Stimulated activated naive CD4-positive, alpha-beta T cell (primary cell): Measurements from ENCODE around the gene FAM168B.
"Not testable (repeated sequence)": the region's sequence is repeated elsewhere in the genome, so short reads cannot be mapped to it uniquely, and the experiment has no call there.

Source experiments
- DNase-seq, 6 experiments: peaks; one replicate each; lab custom pipeline; 2025; lab: John Stamatoyannopoulos, UW

FAM168B gene, protein sequence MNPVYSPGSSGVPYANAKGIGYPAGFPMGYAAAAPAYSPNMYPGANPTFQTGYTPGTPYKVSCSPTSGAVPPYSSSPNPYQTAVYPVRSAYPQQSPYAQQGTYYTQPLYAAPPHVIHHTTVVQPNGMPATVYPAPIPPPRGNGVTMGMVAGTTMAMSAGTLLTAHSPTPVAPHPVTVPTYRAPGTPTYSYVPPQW

DNA sequence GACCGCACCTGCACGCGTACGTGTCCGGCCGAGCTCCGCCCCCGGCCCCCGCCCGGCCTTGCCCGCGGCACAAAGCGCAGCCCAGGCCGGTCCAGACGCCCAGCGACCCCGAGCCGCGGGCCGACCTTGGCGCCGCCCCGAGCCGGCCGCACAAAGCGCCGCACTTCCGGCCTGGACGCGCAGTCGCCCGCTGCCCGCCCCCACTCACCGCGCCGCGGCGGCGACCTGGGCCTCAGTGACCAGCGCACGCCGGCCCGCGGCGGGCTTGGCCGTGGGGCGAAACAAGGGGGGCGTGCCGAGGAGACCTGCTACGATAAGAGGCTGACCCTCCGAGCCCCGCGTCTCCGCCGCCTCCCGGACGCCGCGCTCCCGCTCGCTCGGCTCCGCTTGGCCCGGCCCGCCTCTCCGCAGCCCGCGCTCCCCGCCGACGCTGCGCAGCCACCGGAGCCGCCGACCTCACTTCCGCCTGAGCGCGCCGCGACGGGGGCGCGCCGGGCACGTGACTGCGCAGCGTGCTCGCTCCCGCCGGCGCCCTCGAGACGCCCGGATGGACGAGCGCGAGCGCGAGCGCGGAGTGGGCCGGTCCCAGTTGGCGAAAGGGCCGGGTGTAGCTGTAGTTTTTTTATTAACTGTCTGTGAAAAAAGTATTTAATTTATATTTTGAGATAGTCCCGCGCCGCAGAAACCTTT lies at the start of gene FAM168B:
FAM168B (minus strand) TSS at position 455 of the 690 bp plus-strand sequence. CDS start 10,814 bp downstream, outside the sequence.
- peak; percentile 76 to 92 (median 86) for DNase-seq

DNA sequence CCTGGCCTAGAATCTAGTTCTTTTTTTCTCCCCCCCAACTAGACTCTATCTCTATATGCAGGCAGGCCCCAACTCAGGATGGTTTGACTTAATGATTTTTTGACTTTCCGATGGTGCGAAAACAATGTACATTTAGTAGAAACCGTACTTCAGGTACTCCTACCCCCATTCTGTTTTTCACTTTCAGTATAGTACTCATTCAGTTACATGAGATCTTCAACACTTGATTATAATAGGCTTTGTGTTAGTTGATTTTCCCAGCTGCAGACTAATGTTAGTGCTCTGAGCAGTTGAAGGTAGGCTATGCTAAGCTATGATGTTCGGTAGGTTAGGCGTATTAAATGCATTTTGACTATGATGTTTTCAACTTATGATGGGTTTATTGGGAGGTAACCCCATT lies 49.6 kb upstream of the FAM168B start:
- no peak for DNase-seq

DNA sequence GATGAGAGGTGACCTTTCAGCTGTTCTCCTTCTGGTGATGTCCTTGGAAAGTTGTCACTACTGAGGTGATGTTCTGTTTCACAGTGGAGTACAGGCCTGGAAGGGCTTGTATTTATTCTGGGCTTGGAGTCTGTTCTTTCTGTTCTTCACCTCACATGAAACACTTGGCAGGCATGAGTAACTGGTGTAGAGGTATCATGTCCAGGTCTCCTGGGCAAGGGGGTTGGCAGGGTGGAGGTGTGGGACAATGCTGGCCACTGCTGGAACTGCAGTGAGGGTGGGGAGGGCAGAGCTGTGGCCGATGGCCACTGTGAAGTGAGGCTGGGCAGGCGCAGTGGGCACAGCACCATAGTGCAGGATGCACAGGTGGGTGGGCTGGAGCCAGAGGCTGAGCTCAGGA lies 47.3 kb upstream of the FAM168B start:
- DNase-seq = no peak

DNA sequence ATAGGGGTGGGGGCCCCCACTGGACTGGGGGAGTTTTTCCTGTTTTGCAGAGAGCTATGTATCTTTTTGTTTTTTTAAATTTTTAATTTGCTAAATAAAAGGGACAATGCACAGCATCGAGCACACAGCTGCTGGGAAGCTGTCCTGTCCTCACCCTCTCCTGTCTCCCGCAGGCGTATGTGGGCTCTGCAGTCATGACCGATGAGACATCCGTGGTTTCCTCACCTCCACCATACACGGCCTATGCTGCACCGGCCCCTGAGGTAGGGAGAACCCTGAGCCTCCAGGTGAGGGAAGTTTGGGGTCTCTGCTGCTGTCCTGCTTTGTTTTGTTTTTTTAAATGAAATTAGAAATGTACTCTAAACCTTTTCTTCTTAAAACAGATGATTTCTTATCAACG lies 39.5 kb upstream of the FAM168B start:
- DNase-seq = no peak

DNA sequence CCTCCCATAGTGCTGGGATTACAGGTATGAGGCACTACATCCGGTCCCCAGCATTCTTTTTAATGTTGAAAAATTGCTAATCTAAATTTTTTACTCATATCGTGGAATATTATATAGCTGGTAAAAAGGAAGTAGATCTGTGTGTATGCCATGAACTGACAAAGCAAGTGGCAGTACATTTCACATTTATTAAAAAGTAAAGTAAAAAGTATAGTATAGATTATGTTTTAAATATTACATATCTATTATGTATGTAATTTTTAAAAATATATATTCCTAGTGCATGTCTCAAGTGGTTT lies 37.0 kb upstream of the FAM168B start:
- no peak for DNase-seq

DNA sequence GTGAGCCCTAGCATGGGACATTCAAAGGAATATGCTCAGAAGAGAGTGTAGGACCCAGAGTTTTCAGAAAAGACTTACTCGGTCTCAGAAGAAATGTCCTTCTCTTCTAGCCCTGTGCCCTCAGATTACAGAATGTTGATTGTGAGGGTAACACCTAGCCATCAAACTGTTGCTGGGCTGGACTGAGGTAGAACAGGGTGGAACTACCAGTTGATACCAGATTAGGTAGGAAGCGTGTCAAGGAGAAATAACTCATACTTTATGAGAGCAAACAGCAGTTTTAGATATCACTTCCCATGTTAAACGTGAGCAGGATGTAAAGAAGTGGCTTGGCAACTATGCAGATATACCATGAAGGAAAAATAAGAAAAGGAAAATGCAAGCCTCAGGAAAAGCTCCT lies 34.7 kb upstream of the FAM168B start:
- no peak for DNase-seq

DNA sequence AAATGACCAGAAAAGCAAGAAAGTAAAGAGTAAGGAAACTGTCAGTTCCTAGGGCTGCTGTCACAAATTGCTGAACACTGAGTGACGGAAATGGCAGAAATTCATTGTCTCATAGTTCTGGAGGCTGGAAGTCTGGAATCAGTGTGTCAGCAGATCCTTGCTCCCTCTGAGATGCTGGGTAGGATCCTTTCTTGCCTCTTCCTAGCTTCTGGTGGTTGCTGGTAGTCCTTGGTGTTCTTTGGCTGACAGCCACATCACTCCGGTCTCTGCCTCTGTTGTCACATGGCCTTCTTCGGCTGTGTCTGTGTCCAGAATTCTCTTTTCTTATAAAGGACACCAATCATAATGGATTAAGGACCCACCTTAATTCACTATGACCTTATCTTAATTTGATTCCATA lies 33.8 kb upstream of the FAM168B start:
- DNase-seq = no peak

DNA sequence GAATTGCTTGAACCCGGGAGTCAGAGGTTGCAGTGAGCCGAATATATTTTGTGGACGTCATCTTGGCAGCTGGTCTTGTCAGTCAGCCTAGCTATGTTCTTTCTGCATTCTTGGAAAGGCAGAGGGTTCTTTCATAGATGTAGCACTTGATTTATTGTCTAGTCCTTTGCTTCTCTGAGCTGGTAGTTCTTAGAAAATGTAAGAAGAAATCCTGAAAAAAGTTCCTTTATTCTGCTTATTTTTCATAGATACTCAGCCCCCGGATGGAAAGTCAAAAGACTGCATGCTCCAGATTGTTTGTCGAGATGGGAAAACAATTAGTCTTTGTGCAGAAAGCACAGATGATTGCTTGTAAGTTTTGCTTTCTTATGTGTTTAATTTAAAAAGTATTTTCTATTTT lies 33.2 kb upstream of the FAM168B start:
- DNase-seq = no peak

DNA sequence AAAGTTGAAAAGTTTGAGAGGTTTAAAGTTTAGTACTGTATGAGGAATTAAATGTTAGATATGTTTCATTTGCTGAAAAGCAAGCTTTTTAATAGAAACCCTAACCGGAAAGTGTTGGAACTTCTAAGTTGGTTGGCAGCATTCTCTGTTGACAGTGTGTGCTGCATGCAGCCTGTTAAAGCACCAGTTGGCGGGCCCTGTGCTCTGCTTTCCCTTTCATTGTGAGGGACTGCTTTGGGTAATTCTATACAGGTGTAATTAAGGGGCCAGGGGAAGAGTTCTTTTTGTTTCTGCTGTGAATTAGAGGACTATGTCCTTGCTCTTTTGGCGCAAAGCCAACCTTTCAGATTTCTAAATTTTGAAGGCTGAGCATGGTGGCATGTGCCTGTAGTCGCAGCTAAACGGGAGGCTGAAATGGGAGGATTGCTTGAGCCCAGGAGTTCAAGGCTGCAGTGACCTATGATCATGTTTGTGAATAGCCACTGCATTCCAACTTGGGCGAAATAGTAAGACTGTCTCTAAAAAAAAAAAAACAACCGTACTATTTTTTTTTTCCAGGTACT lies 32.0 kb upstream of the FAM168B start:
- DNase-seq = no peak

DNA sequence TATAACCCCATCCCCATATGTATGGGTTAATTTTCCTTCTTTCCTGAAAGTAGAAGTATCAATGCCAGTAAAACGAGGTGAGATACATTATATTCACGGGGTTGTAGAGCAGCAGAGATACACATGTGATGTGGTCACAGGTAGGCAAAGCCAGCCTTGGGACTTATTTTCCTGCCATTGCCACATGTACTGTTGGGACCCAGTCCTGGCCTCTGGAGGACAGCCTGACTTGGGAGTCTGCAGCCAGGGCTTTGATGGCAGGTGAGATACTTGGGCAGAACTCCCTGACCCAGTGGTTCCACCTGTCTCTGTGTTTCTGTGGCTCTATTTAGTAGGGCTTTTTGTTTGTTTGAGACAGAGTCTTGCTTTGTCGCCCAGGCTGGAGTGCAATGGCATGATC lies 29.9 kb upstream of the FAM168B start:
- no peak for DNase-seq

DNA sequence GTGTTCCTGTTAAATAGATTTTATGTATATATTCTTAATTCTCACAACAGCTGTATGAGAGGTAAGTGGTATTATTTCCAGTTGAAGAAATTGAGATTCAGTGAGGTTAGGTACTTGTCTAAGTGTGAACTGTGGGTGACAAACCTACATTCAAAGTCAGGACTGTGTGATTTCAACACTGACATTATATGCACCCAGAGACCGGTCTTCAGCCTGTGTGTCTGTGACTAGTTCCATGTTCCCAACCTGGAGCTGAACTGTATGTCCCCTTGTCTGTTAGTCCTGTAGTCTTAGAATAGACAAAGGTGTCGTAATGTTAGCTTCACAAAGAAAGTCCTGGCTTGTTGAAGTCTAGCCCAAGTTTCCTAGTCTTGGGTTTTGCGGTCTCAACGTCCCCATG lies 29.2 kb upstream of the FAM168B start:
- no peak for DNase-seq

DNA sequence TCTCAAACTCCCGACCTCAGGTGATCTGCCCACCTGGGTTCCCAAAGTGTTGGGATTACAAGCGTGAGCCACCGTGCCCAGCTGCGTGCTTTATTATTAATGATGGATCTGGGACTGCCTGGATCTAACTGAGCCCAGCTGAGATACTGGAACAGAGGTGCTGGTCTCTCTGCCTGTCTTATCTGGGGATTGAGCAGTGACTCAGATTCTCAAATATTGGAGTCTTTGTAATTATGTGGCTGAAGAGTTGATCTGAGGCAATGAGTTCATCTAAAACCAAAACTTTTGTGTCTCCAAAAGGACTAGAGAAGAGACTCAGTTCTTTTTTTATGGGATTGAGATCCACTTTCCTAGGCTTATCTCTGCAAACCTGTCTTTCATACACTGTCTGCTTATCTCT lies 28.2 kb upstream of the FAM168B start:
- no peak for DNase-seq

DNA sequence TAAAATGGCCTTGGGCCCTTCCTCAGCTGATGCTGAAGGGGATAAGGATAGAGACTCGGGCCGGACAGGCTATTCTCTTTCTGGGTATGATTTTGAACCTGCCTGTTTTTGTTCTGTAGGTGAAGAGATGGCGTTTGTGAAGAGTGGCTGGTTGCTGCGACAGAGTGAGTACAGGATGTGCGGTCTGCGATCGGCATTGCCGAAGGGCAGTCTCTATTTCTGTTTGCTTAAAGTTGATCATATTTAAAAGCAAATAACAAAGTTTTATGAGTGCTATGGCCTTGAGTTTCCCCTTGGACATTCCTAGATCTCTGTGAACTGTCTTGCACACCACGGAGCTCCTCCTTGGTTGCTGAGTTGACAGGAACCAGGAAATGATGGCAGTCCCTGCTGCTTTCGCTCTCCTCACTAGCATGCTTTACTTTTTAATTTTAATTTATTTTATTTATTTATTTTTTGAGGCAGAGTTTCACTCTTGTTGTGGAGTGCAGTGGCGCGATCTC lies 27.6 kb upstream of the FAM168B start:
- no peak for DNase-seq

DNA sequence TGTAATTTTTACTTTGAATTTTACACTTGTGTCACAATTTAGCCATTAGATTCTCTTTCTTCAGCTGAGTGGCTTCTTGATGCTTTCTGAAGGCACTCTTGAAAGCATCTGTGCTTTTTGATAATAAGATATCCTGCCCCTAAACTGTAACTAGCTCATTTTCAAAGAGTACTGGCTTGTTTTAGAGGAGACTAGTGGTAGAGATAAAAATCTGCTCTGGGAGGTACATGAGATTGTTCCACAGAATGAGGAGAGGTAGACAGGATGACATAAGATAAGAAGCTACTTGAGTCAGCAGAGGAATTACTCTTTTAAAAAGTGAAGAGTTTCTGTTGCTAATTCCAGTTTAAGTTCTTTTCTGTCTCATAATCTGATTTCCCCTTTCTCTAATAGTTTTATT lies 22.5 kb upstream of the FAM168B start:
- no peak for DNase-seq

DNA sequence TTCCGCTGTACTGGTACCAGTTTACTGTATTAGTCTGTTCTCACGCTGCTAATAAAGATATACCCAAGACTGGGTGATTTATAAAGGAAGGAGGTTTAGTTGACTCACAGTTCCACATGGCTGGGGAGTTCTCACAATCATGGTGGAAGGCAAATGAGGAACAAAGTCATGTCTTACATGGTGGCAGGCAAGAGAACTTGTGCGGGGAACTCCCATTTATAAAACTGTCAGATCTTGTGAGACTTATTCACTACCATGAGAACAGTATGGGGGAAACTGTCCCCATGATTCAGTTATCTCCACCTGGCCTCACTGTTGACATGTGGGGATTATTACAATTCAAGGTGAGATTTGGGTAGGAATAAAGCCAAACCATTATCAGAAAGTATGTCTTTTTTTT lies 21.7 kb upstream of the FAM168B start:
- not testable (repeated sequence) for DNase-seq

DNA sequence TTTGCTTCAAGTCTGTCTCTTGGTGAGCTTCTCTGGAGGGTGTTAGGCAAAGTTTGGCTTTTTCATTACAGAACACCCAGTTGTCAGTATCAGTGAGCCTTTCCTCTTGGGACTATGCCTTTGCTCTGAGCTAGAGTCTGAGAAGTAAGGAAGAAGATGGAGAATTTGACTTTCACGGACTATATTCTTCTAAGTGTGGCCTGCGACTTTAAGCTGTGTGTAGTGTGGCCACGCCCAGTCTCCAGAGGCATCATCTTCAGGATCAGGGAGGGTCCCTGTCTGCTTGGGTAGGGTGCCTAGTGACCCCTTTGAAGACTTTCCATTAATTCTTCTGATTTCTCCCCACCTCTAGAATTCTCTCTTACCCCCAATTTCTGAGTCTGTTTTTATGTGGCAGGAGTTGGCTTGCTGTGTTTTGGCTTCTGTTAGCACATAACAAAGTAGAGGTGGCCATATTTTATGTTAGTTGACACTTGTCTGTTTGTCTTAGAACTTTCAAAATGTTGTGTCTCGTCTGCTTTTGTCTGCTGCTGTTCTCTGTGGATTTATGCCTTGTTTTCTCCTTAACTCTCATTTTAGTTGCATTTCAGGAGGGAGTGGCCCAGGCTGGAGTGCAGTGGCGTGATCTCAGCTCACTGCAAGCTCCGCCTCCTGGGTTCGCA lies 20.4 kb upstream of the FAM168B start:
- DNase-seq = no peak

DNA sequence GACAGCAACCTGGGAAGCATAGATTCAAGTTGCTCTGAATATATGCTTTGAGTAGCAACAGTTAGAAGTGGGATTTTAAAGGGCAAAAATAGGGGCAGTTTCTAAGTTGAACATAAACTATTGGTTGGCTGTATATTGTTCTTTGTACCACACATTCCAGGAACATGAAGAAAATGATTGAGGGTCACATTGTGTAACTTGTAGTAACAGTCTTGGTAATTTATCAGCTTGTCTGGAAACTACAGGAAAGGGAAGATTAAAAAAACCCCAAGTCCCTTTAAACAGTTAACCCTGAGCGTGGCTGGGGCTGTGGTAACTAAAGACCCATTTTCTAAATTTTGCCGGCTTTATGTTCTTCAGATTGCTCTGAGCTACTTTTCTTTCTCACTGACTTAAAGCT lies 19.3 kb upstream of the FAM168B start:
- DNase-seq = no peak

DNA sequence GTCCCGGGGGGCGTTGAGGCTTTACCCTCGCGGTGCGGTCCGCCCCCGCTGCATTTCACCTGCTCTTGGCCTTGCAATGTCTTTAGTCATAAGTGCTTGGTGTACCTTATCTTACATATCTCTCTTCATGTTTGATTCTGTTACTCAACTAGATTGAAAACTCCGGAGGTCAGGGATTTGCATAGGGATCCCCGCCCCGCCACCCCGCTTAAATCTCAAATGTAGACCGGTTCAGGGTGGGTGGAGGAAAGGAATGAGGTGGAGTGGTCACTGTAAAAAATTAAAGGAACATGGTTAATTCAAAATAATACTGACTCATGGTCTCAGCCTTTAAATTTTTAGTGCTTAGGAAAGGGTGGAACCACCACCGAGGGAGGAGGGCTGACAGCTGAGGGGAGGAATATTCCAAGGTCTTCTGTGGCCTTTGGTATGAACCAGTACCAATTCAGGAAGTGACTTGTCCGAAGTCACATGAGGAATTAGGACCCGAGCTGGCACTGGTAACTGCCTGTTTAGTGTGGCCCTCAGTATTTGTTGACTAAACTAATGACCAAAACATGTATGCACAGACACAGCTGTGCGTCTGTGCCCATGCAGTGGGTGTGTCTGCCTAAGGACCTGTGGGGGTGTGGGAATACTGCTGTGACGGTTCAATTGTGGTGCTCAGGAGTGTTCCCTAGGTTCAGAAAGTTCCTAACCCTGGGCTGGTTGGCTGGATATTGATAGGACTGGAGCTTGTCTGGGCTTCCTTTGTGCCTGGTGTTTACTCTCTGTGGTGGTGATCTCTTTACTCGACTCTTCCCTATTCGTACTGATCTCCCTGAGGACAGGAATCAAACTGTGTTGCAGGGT lies 12.9 kb upstream of the FAM168B start:
- no peak for DNase-seq

DNA sequence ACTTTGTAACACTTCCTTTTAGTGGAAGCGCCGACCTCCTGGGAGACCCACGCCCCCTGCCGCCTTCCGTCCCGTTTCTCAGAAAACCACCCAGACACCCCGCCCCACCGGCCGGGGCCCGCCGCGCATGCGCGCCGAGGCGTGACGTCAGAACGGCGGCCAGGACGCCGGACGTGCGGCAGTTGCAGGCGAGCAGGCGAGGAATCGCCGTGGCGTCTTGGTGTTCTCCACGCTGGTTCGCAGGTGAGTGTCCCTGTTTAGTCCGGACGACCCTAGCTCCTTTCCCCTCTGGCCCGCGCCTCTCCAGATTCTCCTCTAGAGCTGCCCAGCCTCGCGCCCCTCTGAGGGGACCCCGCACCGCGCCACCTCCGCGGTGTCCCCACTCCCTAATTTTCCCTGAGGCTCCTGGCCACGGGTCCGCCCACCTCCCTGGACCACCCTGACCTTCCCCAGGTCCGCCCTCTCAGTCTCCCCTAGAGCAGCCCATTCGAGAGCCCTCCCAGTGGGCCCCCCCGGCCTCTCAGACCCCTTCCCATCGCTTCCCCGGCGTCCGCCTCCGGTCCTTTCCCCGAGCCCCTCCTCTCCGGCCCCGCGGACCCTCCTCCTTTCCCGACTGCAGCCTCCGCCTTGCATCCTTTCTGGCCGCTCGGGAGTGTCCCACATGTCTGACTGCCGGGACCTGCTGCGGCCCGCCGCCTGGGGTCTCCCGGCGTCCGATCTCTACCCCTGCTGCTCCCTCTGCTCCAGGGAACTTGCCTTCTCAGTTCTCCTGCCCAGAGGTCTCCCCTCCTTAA lies 12.1 kb upstream of the FAM168B start, which contains the start of gene PLEKHB2:
PLEKHB2 (plus strand) TSS at position 181 of the 794 bp plus-strand sequence. CDS start 15,606 bp downstream, outside the sequence.
- peak; percentile 83 to 95 (median 90) for DNase-seq

DNA sequence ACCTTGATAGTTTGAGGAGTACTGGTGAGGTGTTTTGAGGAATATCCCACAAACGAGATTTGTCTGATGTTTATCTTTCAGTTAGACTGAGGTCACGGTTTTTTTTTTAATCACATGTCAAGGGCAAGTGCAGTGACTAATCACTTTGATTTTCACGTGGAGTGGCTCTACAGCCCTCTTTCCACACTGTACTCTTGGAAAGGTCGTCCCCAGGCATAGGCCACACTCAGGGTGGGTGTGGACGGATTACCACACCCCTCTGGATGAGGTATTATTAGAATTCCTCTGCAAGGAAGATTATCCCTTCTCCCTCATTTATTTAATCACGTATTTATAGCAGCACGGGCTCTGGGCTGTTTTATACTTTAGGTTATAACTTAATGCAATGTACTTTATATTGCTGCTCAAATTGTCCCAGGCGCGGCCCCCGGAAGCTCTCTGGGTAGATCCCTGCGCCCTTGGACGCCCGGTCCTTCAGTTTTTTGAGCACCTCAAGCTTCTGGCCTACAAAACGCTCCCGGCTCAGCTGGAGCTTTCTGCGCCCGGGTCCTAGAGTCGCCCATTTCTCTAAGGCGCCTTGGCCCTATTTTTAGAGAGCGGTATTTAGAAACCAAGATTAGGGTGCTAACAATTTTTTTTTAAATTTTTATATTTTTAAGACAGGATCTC lies 11.4 kb upstream of the FAM168B start:
- DNase-seq = peak; percentile 43 to 74 (median 56)

DNA sequence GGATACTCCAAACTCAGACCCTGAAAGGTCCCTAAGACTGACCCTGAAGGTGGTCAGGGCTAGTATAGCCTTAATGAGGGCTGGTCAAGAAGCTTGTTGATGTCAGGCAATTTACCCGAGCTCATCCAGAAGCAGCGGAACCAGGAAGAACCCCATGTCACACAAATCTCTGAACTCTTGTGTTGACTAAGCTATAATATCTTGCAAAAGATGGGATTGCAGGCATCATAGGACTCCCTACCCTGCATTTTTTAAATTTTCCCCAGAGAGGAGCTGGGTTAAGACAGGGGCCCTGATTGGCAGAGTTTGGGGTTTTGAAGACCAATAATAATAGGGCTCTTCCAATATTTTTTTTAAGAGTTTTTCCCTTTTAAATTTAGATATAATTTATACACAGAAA lies 9.9 kb upstream of the FAM168B start:
- no peak for DNase-seq
